GM19193 (cell line): Measurements from ENCODE around the gene ZNF846.
A peak's percentile ranks its signal among the peaks of the same experiment; 100 is the strongest.

ENCODE experiments used
- POLR2A ChIP-seq: IDR thresholded peaks from 4 replicates; pipeline ENCODE4 v1.6.1; 2011; ENCODE audit not compliant: insufficient read depth, insufficient read length; ENCODE audit errors: extremely low read depth

Gene ZNF846

GRCh38 chr19:9785367-9786331 lies 17.1 kb upstream of the ZNF846 start:
- peak; percentile 62 for TF ChIP-seq POLR2A

GRCh38 chr19:9782338-9782737 lies 13.8 kb upstream of the ZNF846 start:
- TF ChIP-seq POLR2A: no peak

- TF ChIP-seq POLR2A: no peak
Measured at GRCh38 chr19:9757544-9758501, 10.7 kb downstream of the ZNF846 start.

GRCh38 chr19:9752701-9753443 lies 15.7 kb downstream of the ZNF846 start:
- no peak for TF ChIP-seq POLR2A

- TF ChIP-seq POLR2A: no peak
Measured at GRCh38 chr19:9751446-9751845, 17.1 kb downstream of the ZNF846 start.

GRCh38 chr19:9741476-9742171 lies 26.9 kb downstream of the ZNF846 start:
- no peak for TF ChIP-seq POLR2A

GRCh38 chr19:9735986-9736385 lies 32.6 kb downstream of the ZNF846 start:
- no peak for TF ChIP-seq POLR2A

GRCh38 chr19:9729162-9729561 lies 39.4 kb downstream of the ZNF846 start:
- TF ChIP-seq POLR2A: no peak

GRCh38 chr19:9727644-9728043 lies 40.9 kb downstream of the ZNF846 start:
- no peak for TF ChIP-seq POLR2A

GRCh38 chr19:9724157-9724556 lies 44.4 kb downstream of the ZNF846 start:
- TF ChIP-seq POLR2A: no peak

GRCh38 chr19:9721861-9722260 lies 46.7 kb downstream of the ZNF846 start:
- no peak for TF ChIP-seq POLR2A

GRCh38 chr19:9720541-9720940 lies 48.0 kb downstream of the ZNF846 start:
- no peak for TF ChIP-seq POLR2A

- TF ChIP-seq POLR2A: no peak
Measured at GRCh38 chr19:9711815-9712214, 56.7 kb downstream of the ZNF846 start.

- TF ChIP-seq POLR2A: no peak
Measured at GRCh38 chr19:9709305-9709704, 59.2 kb downstream of the ZNF846 start.
